Parathyroid adenoma (tissue), 2 donors: ENCODE results near the gene CDH11.

Experiments
- H2AFZ ChIP-seq: fragments of 300-600 bp; sonication (generic); one replicate; pipeline ENCODE4 v1.7.0; 2017; ENCODE audit warnings: antibody characterized with exemption, mild to moderate bottlenecking
- H3K27ac ChIP-seq: fragments of 300-600 bp; sonication (generic); one replicate; pipeline ENCODE4 v1.7.0; 2017
- H3K27me3 ChIP-seq: fragments of 300-600 bp; sonication (generic); one replicate; pipeline ENCODE4 v1.7.0; 2017; ENCODE audit warnings: low read length; ENCODE audit not compliant: control insufficient read depth, insufficient read depth
- H3K36me3 ChIP-seq: fragments of 300-600 bp; sonication (generic); one replicate; pipeline ENCODE4 v1.7.0; 2017; ENCODE audit warnings: low read length; ENCODE audit not compliant: control insufficient read depth, insufficient read depth
- H3K4me1 ChIP-seq: fragments of 300-600 bp; sonication (generic); one replicate; pipeline ENCODE4 v1.7.0; 2017; ENCODE audit warnings: control low read depth
- H3K4me2 ChIP-seq: fragments of 300-600 bp; sonication (generic); one replicate; pipeline ENCODE4 v1.7.0; 2017; ENCODE audit warnings: low read length
- H3K4me3 ChIP-seq: fragments of 300-600 bp; sonication (generic); one replicate; pipeline ENCODE4 v1.7.0; 2017; ENCODE audit warnings: low read depth, low read length
- H3K79me2 ChIP-seq: fragments of 300-600 bp; sonication (generic); one replicate; pipeline ENCODE4 v1.7.0; 2017; ENCODE audit warnings: control low read depth
- H3K9ac ChIP-seq: fragments of 300-600 bp; sonication (generic); one replicate; pipeline ENCODE4 v1.7.0; 2017; ENCODE audit warnings: mild to moderate bottlenecking
- H3K9me3 ChIP-seq: fragments of 300-600 bp; sonication (generic); one replicate; pipeline ENCODE4 v1.7.0; 2017; ENCODE audit warnings: low read length; ENCODE audit not compliant: control insufficient read depth
- CTCF ChIP-seq: fragments of 300-600 bp; sonication (generic); IDR thresholded peaks from one replicate; pipeline ENCODE4 v1.7.0; 2017; ENCODE audit warnings: antibody characterized with exemption, mild to moderate bottlenecking
- donor health status: primary hyperparathyroidism.

CDH11 gene

GRCh38 chr16:65010125-65010524, 111.7 kb downstream of the CDH11 start:
- H3K36me3 ChIP-seq: no peaks in the 10 kb centered on the region
- no peak overlapping the region for H3K4me3 ChIP-seq
- H3K27ac ChIP-seq: no peak overlapping the region
- TF ChIP-seq CTCF: no peak
- H3K9me3 ChIP-seq: no peaks in the 10 kb centered on the region
- peaks cover 3% of the 10 kb centered on the region for H3K4me1 ChIP-seq
- no peak overlapping the region for H3K9ac ChIP-seq
- no peaks in the 10 kb centered on the region for H3K27me3 ChIP-seq
- H3K4me2 ChIP-seq: no peak overlapping the region
- H3K79me2 ChIP-seq: no peaks in the 10 kb centered on the region
- no peak overlapping the region for H2AFZ ChIP-seq

DNA sequence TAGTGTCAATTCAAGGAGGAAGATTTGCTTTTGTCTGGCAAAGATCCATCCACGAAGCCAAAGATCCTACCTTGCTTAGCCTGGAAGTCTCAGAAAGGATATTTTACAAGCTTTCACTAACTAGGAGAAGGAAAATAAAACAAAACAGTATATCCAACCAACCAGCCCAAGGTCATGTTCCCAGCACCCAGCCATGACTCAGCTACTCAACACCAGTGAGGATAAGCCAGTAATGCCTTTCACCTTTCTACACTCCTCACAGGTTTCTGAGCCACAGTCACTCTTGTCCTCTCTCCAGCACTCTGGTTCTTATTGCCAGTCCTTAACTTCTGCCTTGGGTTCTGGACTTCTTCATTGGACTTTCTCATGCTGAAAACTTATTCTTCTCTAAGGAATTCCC, 116.2 kb downstream of the CDH11 start:
- Histone ChIP-seq H3K4me2 (no peak overlapping the region), H3K9me3 (no peaks in the 10 kb centered on the region), H3K9ac (no peak overlapping the region), H3K27me3 (no peaks in the 10 kb centered on the region), H3K79me2 (no peaks in the 10 kb centered on the region), H3K36me3 (no peaks in the 10 kb centered on the region), H3K4me1 (peaks cover 3% of the 10 kb centered on the region), H3K4me3 (no peak overlapping the region), H3K27ac (no peak overlapping the region), H2AFZ (no peak overlapping the region)
- TF ChIP-seq CTCF: no peak

- TF ChIP-seq CTCF: no peak
- Histone ChIP-seq H3K9ac (no peak overlapping the region), H3K4me1 (no peaks in the 10 kb centered on the region), H3K79me2 (no peaks in the 10 kb centered on the region), H3K4me3 (no peak overlapping the region), H3K27ac (no peak overlapping the region), H3K27me3 (no peaks in the 10 kb centered on the region), H2AFZ (no peak overlapping the region), H3K36me3 (no peaks in the 10 kb centered on the region), H3K4me2 (no peak overlapping the region), H3K9me3 (no peaks in the 10 kb centered on the region)
Measured at GRCh38 chr16:65004570-65004969, 117.3 kb downstream of the CDH11 start.

- H3K27me3 ChIP-seq: no peaks in the 10 kb centered on the region
- no peak overlapping the region for H3K4me2 ChIP-seq
- no peak overlapping the region for H3K4me3 ChIP-seq
- no peaks in the 10 kb centered on the region for H3K79me2 ChIP-seq
- no peak overlapping the region for H3K9ac ChIP-seq
- H3K36me3 ChIP-seq: no peaks in the 10 kb centered on the region
- no peaks in the 10 kb centered on the region for H3K9me3 ChIP-seq
- no peak for TF ChIP-seq CTCF
- no peak overlapping the region for H3K27ac ChIP-seq
- H2AFZ ChIP-seq: no peak overlapping the region
- no peaks in the 10 kb centered on the region for H3K4me1 ChIP-seq
Measured at GRCh38 chr16:65003621-65004020, 118.2 kb downstream of the CDH11 start.

DNA sequence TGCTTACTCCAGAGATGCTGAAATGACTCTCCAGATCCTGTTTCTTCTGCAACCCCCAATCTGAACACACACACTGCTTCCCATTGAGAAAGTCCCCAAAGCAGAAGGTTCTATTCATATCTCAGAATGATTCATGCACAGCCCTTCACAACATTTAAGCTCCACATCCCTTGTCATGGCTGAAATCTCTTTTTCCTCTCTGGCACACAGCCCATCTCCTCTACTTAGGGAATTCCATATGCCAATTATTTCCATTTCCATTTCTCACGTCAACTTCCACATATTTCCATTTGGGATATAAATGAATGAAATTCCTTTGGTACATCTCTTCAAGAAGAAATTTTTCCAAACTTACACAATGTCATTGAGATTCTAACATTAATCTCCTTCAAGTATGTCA, 119.6 kb downstream of the CDH11 start:
- no peak overlapping the region for H2AFZ ChIP-seq
- H3K9ac ChIP-seq: no peak overlapping the region
- H3K4me2 ChIP-seq: no peak overlapping the region
- no peaks in the 10 kb centered on the region for H3K36me3 ChIP-seq
- TF ChIP-seq CTCF: no peak
- H3K27ac ChIP-seq: no peak overlapping the region
- H3K9me3 ChIP-seq: no peaks in the 10 kb centered on the region
- H3K79me2 ChIP-seq: no peaks in the 10 kb centered on the region
- no peaks in the 10 kb centered on the region for H3K27me3 ChIP-seq
- no peak overlapping the region for H3K4me3 ChIP-seq
- H3K4me1 ChIP-seq: no peaks in the 10 kb centered on the region
